WTC11 (cell line): Measurements from ENCODE around the gene CLBA1.

Experiments
- AFF4 ChIP-seq: sonication (generic); formaldehyde crosslinking; IDR thresholded peaks from 2 replicates; pipeline ENCODE4 v1.8.1; 2023; ENCODE audit warnings: mild to moderate bottlenecking, missing genetic modification reagents, borderline replicate concordance
- CTCF ChIP-seq: fragments of 200-600 bp; IDR thresholded peaks from 2 replicates; pipeline ENCODE4 v1.8.0; 2022; ENCODE audit warnings: antibody characterized with exemption
- JUN ChIP-seq: sonication (generic); formaldehyde crosslinking; IDR thresholded peaks from 2 replicates; pipeline ENCODE4 v1.8.0; 2023; ENCODE audit warnings: mild to moderate bottlenecking, missing genetic modification reagents
- RELA ChIP-seq: sonication (generic); formaldehyde crosslinking; IDR thresholded peaks from 2 replicates; pipeline ENCODE4 v1.8.1; 2022; ENCODE audit warnings: missing genetic modification reagents, mild to moderate bottlenecking, borderline replicate concordance
- SP1 ChIP-seq: sonication (generic); formaldehyde crosslinking; conservative IDR thresholded peaks from 2 replicates; pipeline ENCODE4 v1.8.1; 2022; ENCODE audit warnings: missing genetic modification reagents
- ZNF281 ChIP-seq: sonication (generic); formaldehyde crosslinking; IDR thresholded peaks from 2 replicates; pipeline ENCODE4 v1.8.0; 2023; ENCODE audit warnings: mild to moderate bottlenecking, missing genetic modification reagents
- TF ChIP-seq, protein P1 (sequence below): sonication (generic); formaldehyde crosslinking; IDR thresholded peaks from 2 replicates; pipeline ENCODE4 v1.8.1; 2023; ENCODE audit warnings: mild to moderate bottlenecking, missing genetic modification reagents, moderate library complexity
- TF ChIP-seq, protein P2 (sequence below): sonication (generic); formaldehyde crosslinking; IDR thresholded peaks from 2 replicates; pipeline ENCODE4 v1.8.0; 2022; ENCODE audit warnings: mild to moderate bottlenecking, missing genetic modification reagents
- TF ChIP-seq, protein P3 (sequence below): sonication (generic); formaldehyde crosslinking; IDR thresholded peaks from 2 replicates; pipeline ENCODE4 v1.8.1; 2022; ENCODE audit warnings: low read depth, missing genetic modification reagents, borderline replicate concordance

- TF ChIP-seq CTCF (no peak), ZNF281 (CRISPR knock-in tag) (no peak), RELA (CRISPR knock-in tag) (no peak), AFF4 (CRISPR knock-in tag) (no peak), JUN (CRISPR knock-in tag) (no peak), SP1 (CRISPR knock-in tag) (no peak)
- TF ChIP-seq, protein P1, sequence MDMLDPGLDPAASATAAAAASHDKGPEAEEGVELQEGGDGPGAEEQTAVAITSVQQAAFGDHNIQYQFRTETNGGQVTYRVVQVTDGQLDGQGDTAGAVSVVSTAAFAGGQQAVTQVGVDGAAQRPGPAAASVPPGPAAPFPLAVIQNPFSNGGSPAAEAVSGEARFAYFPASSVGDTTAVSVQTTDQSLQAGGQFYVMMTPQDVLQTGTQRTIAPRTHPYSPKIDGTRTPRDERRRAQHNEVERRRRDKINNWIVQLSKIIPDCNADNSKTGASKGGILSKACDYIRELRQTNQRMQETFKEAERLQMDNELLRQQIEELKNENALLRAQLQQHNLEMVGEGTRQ = no peak
- TF ChIP-seq, protein P2, sequence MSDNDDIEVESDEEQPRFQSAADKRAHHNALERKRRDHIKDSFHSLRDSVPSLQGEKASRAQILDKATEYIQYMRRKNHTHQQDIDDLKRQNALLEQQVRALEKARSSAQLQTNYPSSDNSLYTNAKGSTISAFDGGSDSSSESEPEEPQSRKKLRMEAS (CRISPR knock-in tag) = no peak
- TF ChIP-seq, protein P3, sequence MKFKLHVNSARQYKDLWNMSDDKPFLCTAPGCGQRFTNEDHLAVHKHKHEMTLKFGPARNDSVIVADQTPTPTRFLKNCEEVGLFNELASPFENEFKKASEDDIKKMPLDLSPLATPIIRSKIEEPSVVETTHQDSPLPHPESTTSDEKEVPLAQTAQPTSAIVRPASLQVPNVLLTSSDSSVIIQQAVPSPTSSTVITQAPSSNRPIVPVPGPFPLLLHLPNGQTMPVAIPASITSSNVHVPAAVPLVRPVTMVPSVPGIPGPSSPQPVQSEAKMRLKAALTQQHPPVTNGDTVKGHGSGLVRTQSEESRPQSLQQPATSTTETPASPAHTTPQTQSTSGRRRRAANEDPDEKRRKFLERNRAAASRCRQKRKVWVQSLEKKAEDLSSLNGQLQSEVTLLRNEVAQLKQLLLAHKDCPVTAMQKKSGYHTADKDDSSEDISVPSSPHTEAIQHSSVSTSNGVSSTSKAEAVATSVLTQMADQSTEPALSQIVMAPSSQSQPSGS (CRISPR knock-in tag) = no peak
Observed at GRCh38 chr14:105026802-105027563, 41.4 kb downstream of the CLBA1 start.
